GF-D8 (cell line): Measurements from ENCODE around the gene SYNGR2.
"Not testable (repeated sequence)": the region's sequence is repeated elsewhere in the genome, so short reads cannot be mapped to it uniquely, and the experiment has no call there.

ENCODE experiments used
- DNase-seq: peaks from one replicate; lab custom pipeline; 2025; lab: John Stamatoyannopoulos, UW

SYNGR2 gene

GRCh38 chr17:78130090-78130436 lies 38.3 kb upstream of the SYNGR2 start:
- DNase-seq = no peak

GRCh38 chr17:78130437-78131101 lies 37.8 kb upstream of the SYNGR2 start, which contains the start of gene TMC8:
Gene TMC8 (plus strand): TSS chr17:78130771. CDS start chr17:78131589, 818 bp downstream.
- peak; percentile 92 for DNase-seq

DNA sequence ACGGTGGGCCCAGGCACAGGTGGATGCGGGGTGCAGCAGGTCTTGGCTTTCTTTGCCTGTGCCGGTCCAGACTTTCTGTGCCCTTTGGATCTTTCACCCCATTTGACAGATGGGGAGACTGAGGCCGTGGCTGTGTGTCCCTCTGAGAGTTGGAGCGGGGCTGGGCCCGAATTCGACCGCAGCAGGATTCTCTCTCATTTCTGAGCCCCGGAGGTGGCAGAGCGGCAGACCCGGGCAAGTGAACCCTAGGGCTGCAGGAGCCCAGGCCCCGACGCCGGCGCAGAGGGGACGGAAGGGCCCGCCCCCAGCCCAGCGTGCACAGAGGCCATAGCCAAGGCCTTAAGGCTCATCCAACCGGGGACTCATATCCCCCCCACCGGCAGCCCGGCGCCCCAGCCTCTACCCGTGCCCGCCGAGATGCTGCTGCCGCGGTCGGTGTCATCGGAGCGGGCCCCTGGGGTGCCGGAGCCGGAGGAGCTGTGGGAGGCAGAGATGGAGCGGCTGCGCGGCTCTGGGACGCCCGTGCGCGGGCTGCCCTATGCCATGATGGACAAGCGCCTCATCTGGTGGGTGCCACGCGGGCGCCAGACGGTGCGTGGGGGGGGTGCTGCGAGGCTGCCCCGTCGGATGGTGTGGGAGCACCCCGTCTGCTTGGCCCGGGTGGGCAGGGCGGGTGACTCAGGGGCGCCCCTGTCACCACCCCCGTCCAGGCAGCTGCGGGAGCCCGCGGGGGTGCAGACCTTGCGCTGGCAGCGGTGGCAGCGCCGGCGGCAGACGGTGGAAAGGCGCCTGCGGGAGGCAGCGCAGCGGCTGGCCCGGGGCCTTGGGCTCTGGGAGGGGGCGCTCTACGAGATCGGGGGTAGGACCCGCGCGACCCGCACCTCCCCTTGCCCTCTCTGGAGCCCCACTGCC lies 37.0 kb upstream of the SYNGR2 start:
- DNase-seq = no peak

- DNase-seq = peak; percentile 33
These were observed 36.2 kb upstream of the SYNGR2 start for GRCh38 chr17:78132084-78132676.

DNA sequence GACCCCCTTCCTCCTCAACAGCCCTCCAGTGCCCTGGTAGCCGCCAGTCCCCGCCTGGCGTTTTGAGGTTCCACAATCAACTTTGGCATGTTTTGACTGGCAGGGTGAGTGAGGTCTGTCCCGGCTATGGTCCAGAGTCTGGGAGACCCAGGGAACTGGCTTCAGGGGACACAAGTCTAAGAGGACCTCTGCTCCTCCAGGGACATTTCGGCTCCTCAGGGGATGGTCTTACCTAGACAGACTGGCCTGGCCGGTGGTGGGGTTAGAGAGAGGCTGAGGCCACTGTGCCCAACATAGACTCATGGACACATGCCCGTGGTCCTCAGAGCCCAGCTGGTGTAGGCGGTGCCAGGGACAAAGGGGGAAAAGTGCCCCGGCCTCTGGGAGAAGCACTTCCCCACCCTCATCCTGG lies 35.6 kb upstream of the SYNGR2 start:
- no peak for DNase-seq

GRCh38 chr17:78133179-78133951 lies 35.0 kb upstream of the SYNGR2 start:
- DNase-seq = no peak

DNA sequence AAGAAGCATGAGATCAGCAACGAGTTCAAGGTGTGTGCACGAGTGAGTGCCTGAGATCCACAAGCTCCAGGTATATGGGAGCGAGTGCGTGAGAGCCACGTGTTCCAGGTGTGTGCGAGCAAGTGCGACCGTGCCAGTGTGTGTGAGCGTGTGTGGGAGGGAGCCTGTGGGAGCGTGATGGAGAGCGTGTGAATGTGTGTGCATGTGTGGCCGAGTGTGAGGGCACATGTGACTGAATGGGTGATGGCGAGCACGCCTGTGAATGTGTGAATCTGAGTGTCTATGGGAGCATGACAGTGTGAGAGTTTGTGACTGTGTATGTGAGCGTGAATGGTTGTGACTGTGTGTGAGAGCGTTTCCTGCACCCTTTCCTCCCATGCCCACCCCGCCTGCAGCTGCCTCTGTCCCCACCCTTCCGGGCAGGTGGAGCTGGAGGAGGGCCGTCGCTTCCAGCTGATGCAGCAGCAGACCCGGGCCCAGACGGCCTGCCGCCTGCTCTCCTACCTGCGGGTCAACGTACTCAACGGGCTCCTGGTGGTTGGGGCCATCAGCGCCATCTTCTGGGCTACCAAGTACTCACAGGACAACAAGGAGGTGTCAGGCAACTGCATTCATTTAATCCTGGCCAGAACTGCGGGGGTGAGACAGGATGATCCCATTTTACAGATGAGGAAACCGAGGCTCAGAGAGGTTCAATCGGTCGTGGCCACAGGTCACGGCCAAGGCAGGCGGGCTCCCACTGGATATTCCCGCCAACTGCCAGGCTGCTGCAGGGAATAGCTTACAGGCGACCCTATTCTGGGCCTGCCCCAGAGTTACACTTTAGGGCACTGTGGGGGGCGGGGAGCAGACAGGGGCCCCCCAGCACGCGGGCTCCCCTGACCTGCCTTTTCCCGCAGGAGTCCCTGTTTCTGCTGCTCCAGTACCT lies 34.1 kb upstream of the SYNGR2 start:
- DNase-seq = no peak

- no peak for DNase-seq
These were observed 33.4 kb upstream of the SYNGR2 start for GRCh38 chr17:78134899-78135385.

GRCh38 chr17:78135858-78136500 lies 32.4 kb upstream of the SYNGR2 start:
- no peak for DNase-seq

DNA sequence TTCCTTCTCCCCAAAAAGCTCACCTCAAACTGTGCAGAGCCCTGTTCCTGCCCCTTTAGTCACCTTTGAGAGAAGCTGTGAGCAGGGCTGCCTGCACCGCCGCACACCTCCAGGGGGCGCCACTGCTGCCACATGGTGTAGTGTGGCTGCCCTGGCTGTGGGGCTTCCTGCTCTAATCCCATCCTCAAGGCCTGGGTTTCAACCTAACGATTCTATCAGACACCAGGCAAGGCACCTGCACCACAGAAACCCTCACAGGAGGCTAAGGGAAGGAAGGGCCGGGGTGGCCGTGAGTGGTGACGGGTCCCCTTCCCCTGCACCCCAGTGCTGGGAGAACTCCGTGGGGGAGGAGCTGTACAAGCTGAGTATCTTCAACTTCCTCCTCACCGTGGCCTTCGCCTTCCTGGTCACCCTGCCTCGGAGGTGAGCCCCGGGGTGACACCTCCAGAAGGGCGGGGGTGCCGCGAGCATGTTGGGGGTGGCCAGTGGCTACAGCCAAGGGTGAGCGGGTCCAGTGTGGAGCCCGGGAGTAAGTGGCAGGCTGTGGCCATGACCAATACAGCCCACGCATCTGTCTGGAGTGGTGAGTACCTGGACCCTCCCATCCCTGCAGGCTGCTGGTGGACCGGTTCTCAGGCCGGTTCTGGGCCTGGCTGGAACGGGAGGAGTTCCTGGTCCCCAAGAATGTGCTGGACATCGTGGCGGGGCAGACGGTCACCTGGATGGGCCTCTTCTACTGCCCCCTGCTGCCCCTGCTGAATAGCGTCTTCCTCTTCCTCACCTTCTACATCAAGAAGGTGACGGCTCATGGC lies 30.8 kb upstream of the SYNGR2 start:
- DNase-seq = no peak

- no peak for DNase-seq
These were observed 29.9 kb upstream of the SYNGR2 start for GRCh38 chr17:78138204-78139060.

DNA sequence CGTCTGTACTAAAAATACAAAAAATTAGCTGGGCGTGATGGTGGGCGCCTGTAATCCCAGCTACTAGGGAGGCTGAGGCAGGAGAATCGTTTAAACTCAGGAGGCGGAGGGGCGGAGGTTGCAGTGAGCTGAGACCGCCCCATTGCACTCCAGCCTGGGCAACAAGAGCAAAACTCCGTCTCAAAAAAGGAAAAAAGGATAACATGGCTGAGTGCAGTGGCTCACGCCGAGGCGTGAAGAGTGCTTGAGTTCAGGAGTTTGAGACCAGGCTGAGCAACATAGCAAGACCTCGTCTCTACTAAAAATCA lies 28.6 kb upstream of the SYNGR2 start:
- not testable (repeated sequence) for DNase-seq

- peak; percentile 90 for DNase-seq
These were observed 28.0 kb upstream of the SYNGR2 start for GRCh38 chr17:78140169-78141051.

GRCh38 chr17:78141437-78142118 lies 26.8 kb upstream of the SYNGR2 start:
- DNase-seq = no peak

DNA sequence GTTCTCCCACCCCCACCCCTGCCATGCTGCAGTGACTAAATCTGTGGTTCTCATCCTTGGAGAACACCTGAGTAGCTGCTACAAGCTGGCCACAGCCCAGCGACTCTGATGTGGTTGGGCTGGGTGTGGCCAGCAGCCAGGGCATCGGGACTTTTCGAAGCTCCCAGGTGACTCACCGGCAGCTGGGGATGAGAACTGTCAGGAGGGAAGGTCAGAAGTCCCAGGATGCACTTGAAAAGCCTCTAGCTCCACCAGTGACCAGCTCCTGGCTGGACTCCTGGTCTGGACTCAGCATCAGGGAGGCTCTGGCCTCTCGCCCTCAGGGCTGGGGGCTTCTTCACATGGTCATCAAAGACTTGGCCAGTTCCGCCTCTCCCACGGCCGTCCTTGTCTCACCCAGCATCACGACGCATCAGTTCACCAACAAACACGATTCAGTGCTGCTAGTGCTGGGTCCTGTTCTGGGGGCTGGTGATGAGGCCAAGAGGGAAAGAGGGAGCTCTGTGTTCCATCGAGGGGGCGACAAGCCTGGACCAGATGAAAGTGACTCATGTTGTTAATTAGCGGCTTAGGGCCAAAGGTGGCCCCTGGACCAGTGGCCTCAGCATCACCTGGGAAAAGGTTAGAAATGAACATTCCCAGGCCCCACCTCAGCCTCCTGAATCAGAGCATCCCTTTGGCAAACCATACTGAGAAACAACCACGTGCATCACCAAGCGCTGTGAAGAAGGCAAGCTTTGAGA lies 26.1 kb upstream of the SYNGR2 start:
- no peak for DNase-seq
